Central memory CD4-positive, alpha-beta T cell (primary cell): ENCODE data around the gene SLC25A17.
"Not testable (repeated sequence)": the region's sequence is repeated elsewhere in the genome, so short reads cannot be mapped to it uniquely, and the experiment has no call there.

ENCODE experiments used
- DNase-seq: peaks from one replicate; pipeline ENCODE4 v3.0.0; 2022

Gene SLC25A17

GRCh38 chr22:40751250-40751649, 67.9 kb downstream of the SLC25A17 start:
- no peak for DNase-seq

GRCh38 chr22:40749829-40750228, 69.3 kb downstream of the SLC25A17 start:
- no peak for DNase-seq

- DNase-seq: no peak
These were observed 70.5 kb downstream of the SLC25A17 start for GRCh38 chr22:40748388-40749355.

GRCh38 chr22:40747361-40747760, 71.8 kb downstream of the SLC25A17 start:
- no peak for DNase-seq

GRCh38 chr22:40746428-40747220, 72.5 kb downstream of the SLC25A17 start:
- no peak for DNase-seq

GRCh38 chr22:40743768-40744167, 75.4 kb downstream of the SLC25A17 start:
- no peak for DNase-seq

GRCh38 chr22:40741116-40741515, 78.0 kb downstream of the SLC25A17 start:
- DNase-seq: no peak

- DNase-seq: no peak
These were observed 79.4 kb downstream of the SLC25A17 start for GRCh38 chr22:40739721-40740120.

- no peak for DNase-seq
These were observed 85.2 kb downstream of the SLC25A17 start for GRCh38 chr22:40733919-40734318.

GRCh38 chr22:40732999-40733292, 86.2 kb downstream of the SLC25A17 start:
- no peak for DNase-seq

- no peak for DNase-seq
These were observed 89.9 kb downstream of the SLC25A17 start for GRCh38 chr22:40729284-40729683.

- DNase-seq: peak; percentile 83
These were observed 90.4 kb downstream of the SLC25A17 start for GRCh38 chr22:40728731-40729189.

GRCh38 chr22:40727964-40728615, 91.1 kb downstream of the SLC25A17 start:
- no peak for DNase-seq

- DNase-seq: peak; percentile 9
These were observed 91.8 kb downstream of the SLC25A17 start for GRCh38 chr22:40727070-40727963.

- DNase-seq: peak; percentile 45
These were observed 92.6 kb downstream of the SLC25A17 start for GRCh38 chr22:40726514-40726913.

- DNase-seq: no peak
These were observed 95.7 kb downstream of the SLC25A17 start for GRCh38 chr22:40723396-40723933.

- no peak for DNase-seq
These were observed 97.9 kb downstream of the SLC25A17 start for GRCh38 chr22:40721266-40721665.

GRCh38 chr22:40720538-40721256, 98.4 kb downstream of the SLC25A17 start:
- DNase-seq: no peak

- DNase-seq: not testable (repeated sequence)
These were observed 99.0 kb downstream of the SLC25A17 start for GRCh38 chr22:40720156-40720537.
